Endothelial cell of umbilical vein (primary cell): ENCODE data around the gene KLRK1. TPM values are rescaled to one million over a fixed set of nuclear protein-coding genes. Genes with fewer than 3 reads are reported as not detected.

Source experiments
- BruUV-seq: library from RNA; stranded (reverse); fragments of 400-500 nt; replicated peaks from 2 replicates; lab custom pipeline; 2021; lab: Mats Ljungman, UMichigan
- CTCF ChIA-PET: fragments of 300-600, 350-600 bp; sonication (Branson Sonifier 250); formaldehyde crosslinking; loops from one replicate; lab custom pipeline; 2021; ENCODE audit warnings: antibody characterized with exemption, inconsistent platforms; lab: Charles Lee
- POLR2A ChIA-PET: fragments of 300-600, 350-600 bp; sonication (Branson Sonifier 250); formaldehyde crosslinking; loops from one replicate; lab custom pipeline; 2021; ENCODE audit warnings: antibody characterized with exemption, inconsistent platforms; lab: Charles Lee
- DNase-seq: peaks from one replicate; pipeline ENCODE4 v3.0.0-alpha.2; 2011; ENCODE audit warnings: low read depth, low spot score
- FAIRE-seq: peaks from 2 replicates; lab custom pipeline; 2011; peaks lifted over from hg19 to GRCh38; lab: Jason Lieb, UNC
- H2AFZ ChIP-seq: 2 replicates; pipeline ENCODE4 v1.6.0; 2012; ENCODE audit warnings: low read depth, low read length, control low read depth, inconsistent platforms
- H3K27ac ChIP-seq: 2 replicates; pipeline ENCODE4 v1.5.1; 2011; ENCODE audit warnings: low read depth, mild to moderate bottlenecking, control low read depth, low read length, moderate library complexity; ENCODE audit not compliant: insufficient read depth
- H3K27me3 ChIP-seq, 2 experiments: 2 replicates each; pipeline versions ENCODE4 v1.6.0 to v1.6.1; 2011; ENCODE audit warnings: low read length in 2 of 2, mixed read lengths in 1 of 2; ENCODE audit not compliant: control insufficient read depth in 2 of 2, insufficient read depth in 2 of 2
- H3K36me3 ChIP-seq, 2 experiments: 2 replicates in 1 of 2; 3 replicates in 1 of 2; pipeline ENCODE4 v1.5.1; 2011; ENCODE audit warnings: low read length in 2 of 2, mild to moderate bottlenecking in 1 of 2, moderate library complexity in 1 of 2; ENCODE audit not compliant: control insufficient read depth in 2 of 2, insufficient read depth in 2 of 2; ENCODE audit errors: extremely low read depth in 1 of 2
- H3K4me1 ChIP-seq: 3 replicates; pipeline ENCODE4 v1.5.1; 2011; ENCODE audit warnings: mild to moderate bottlenecking, low read length; ENCODE audit not compliant: control insufficient read depth, insufficient read depth; ENCODE audit errors: extremely low read depth
- H3K4me2 ChIP-seq: 2 replicates; pipeline ENCODE4 v1.6.1; 2011; ENCODE audit warnings: low read length, control low read depth, mixed read lengths; ENCODE audit not compliant: insufficient read depth
- H3K4me3 ChIP-seq, 3 experiments: fragments of 200-600 bp in 1 of 3; sonication (generic), shearing (Covaris generic) in 1 of 3; replicated peaks in 1 of 3; 2 replicates each; pipeline ENCODE4 v1.5.1; 2011 to 2016; ENCODE audit warnings: control low read depth in 3 of 3, low read length in 3 of 3, mild to moderate bottlenecking in 2 of 3, inconsistent platforms in 1 of 3, low read depth in 1 of 3, moderate library complexity in 1 of 3; ENCODE audit not compliant: insufficient read depth in 1 of 3
- H3K79me2 ChIP-seq: 2 replicates; pipeline ENCODE4 v1.6.0; 2012; ENCODE audit warnings: low read length, inconsistent platforms; ENCODE audit not compliant: control insufficient read depth, insufficient read depth
- H3K9ac ChIP-seq: replicated peaks from 2 replicates; pipeline ENCODE3; 2011; ENCODE audit warnings: low read length, control low read depth; ENCODE audit not compliant: insufficient read depth; ENCODE audit errors: extremely low read depth
- H3K9me1 ChIP-seq: replicated peaks from 3 replicates; pipeline ENCODE4 v1.6.0; 2011; ENCODE audit warnings: mild to moderate bottlenecking, low read length; ENCODE audit not compliant: control insufficient read depth, insufficient read depth; ENCODE audit errors: extremely low read depth
- H3K9me3 ChIP-seq: replicated peaks from 2 replicates; pipeline ENCODE4 v1.5.1; 2012; ENCODE audit warnings: low read length, inconsistent platforms; ENCODE audit not compliant: control insufficient read depth, insufficient read depth
- H4K20me1 ChIP-seq: replicated peaks from 2 replicates; pipeline ENCODE3; 2011; ENCODE audit warnings: mild to moderate bottlenecking, low read length; ENCODE audit not compliant: control insufficient read depth, insufficient read depth; ENCODE audit errors: extremely low read depth
- GATA2 ChIP-seq: IDR thresholded peaks from 2 replicates; pipeline ENCODE4 v1.7.0; 2011; ENCODE audit warnings: low read depth, mild to moderate bottlenecking, moderate library complexity, mixed read lengths, low read length; ENCODE audit not compliant: insufficient read length, insufficient read depth
- MYC ChIP-seq: IDR thresholded peaks from one replicate; pipeline ENCODE4 v1.6.1; 2011; ENCODE audit warnings: mild to moderate bottlenecking, low read depth, low read length
- POLR2A ChIP-seq: IDR thresholded peaks from 2 replicates; pipeline ENCODE4 v1.6.1; 2012; ENCODE audit warnings: low read depth, mild to moderate bottlenecking, control low read depth, low read length
- dilution Hi-C: fragments of 300-500 bp; cut with MboI; formaldehyde crosslinking; loops from one replicate; pipeline ENCODE4 v1.15.0; 2019; ENCODE audit warnings: low sequenced_read_pairs; ENCODE audit not compliant: extremely low pct_ligation_motif_present
- intact Hi-C: fragments of 100-400 bp; cut with micrococcal nuclease; formaldehyde crosslinking; loops from one replicate; pipeline ENCODE4 v1.10.0; 2022
- polyA plus RNA-seq, 4 experiments: library from polyadenylated mRNA; depleted of rRNA in 3 of 4; stranded (reverse) in 3 of 4; unstranded in 1 of 4; fragments of >200 nt; gene quantifications; 2 replicates each; pipeline versions ENCODE4 v1.2.1 to v1.2.3, GENCODE V29; 2011 to 2012; ENCODE audit warnings: missing spikeins in 1 of 4
- total RNA-seq: library from RNA; stranded (reverse); gene quantifications from 2 replicates; pipeline ENCODE4 v1.2.3, GENCODE V29; 2021
- TF ChIP-seq, protein P1 (sequence below), 2 donors: IDR thresholded peaks; 1 replicate in 1 of 2; 2 replicates in 1 of 2; pipeline ENCODE4 v1.5.1; 2011; ENCODE audit warnings: low read length in 2 of 2, mild to moderate bottlenecking in 2 of 2, moderate library complexity in 2 of 2, control low read depth in 1 of 2, inconsistent platforms in 1 of 2, low read depth in 1 of 2; ENCODE audit not compliant: insufficient read depth in 1 of 2; ENCODE audit errors: extremely low read depth in 1 of 2

The KLRK1 gene
- total and polyA plus RNA-seq, 2 donors (not counting 3 experiments of a cell fraction or from before 2014, with no cell fraction given) = not detected

DNA sequence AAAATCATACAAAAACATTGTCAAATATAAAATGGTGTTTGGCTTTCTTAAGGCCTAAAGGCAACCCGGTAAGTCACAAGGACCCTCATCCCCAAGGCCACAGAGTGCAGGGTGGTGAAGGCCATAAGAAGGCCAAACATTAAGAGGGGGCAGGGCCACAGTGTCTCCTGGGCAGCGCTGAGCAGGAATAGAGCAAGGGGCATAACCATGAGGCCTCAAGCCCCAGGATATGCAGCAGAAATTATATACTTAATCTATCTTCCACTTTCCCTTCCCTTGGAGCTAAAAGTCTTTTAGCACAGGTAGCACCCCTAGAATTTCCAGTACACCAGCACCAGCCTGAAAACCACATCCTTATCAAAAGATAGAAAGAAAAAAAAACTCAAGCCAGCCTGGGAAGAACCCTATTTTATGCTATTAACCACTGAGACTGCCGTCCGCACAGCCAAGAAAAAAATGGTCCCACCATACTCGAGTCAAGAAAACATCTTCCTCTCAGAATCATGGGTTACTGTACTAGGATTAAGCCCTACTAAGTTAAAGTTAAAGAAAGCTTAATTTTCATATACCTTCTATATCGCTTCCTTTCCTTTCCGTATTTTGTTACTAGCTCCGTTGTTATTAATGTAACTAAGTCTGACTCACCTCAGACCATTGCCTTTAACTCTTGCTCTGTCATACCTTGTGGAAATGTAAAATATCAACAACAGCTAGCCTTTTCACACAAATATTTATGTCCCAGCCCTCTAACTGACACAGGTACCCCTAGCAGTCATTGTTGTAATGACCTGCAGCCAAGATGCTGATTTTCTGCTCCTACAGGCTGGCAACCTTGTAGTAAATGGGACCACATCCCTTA, 20.1 kb downstream of the KLRK1 start:
- Histone ChIP-seq H3K27ac (no peak overlapping the region), H3K79me2 (no peaks in the 10 kb centered on the region), H3K36me3 (no peaks in the 10 kb centered on the region), H3K4me2 (no peak overlapping the region), H3K9ac (no peak overlapping the region), H2AFZ (no peak overlapping the region), H3K27me3 (no peaks in the 10 kb centered on the region), H3K9me3 (no peaks in the 10 kb centered on the region), H3K9me1 (no peaks in the 10 kb centered on the region), H4K20me1 (no peaks in the 10 kb centered on the region), H3K4me1 (peaks cover 17% of the 10 kb centered on the region), H3K4me3 (no peak overlapping the region)
- DNase-seq (no peak), FAIRE-seq (no peak)
- ChIA-PET CTCF (no interaction called here), POLR2A (no interaction called here)
- dilution Hi-C loops = no loop called here
- TF ChIP-seq, protein P1, sequence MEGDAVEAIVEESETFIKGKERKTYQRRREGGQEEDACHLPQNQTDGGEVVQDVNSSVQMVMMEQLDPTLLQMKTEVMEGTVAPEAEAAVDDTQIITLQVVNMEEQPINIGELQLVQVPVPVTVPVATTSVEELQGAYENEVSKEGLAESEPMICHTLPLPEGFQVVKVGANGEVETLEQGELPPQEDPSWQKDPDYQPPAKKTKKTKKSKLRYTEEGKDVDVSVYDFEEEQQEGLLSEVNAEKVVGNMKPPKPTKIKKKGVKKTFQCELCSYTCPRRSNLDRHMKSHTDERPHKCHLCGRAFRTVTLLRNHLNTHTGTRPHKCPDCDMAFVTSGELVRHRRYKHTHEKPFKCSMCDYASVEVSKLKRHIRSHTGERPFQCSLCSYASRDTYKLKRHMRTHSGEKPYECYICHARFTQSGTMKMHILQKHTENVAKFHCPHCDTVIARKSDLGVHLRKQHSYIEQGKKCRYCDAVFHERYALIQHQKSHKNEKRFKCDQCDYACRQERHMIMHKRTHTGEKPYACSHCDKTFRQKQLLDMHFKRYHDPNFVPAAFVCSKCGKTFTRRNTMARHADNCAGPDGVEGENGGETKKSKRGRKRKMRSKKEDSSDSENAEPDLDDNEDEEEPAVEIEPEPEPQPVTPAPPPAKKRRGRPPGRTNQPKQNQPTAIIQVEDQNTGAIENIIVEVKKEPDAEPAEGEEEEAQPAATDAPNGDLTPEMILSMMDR (IDR thresholded peaks at IDR 0.05; ENCODE audit: extremely low read depth in 1 of 2, insufficient read depth in 1 of 2, low read depth in 1 of 2, low read length in 2 of 2) = no peak
- TF ChIP-seq POLR2A (no peak), GATA2 (no peak), MYC (no peak)
- no TSS peak for BruUV-seq
- intact Hi-C loops = loop anchor here (10.0 kb wide), 1 partner anchor 355 kb away; the partner anchor contains the start of gene CLEC12B
